GM12892 (cell line): Measurements from ENCODE around the gene SCG5.

Experiments used
- POLR2A ChIP-seq: IDR thresholded peaks from 2 replicates; pipeline ENCODE4 v1.6.1; 2011; ENCODE audit warnings: low read depth, low read length, control low read depth
- POLR2AphosphoS5 ChIP-seq: IDR thresholded peaks from 2 replicates; pipeline ENCODE4 v1.6.1; 2011; ENCODE audit warnings: low read depth, low read length, control low read depth
- TAF1 ChIP-seq: IDR thresholded peaks from 2 replicates; pipeline ENCODE4 v1.6.1; 2011; ENCODE audit warnings: low read depth, mild to moderate bottlenecking, control low read depth, low read length, borderline replicate concordance

DNA sequence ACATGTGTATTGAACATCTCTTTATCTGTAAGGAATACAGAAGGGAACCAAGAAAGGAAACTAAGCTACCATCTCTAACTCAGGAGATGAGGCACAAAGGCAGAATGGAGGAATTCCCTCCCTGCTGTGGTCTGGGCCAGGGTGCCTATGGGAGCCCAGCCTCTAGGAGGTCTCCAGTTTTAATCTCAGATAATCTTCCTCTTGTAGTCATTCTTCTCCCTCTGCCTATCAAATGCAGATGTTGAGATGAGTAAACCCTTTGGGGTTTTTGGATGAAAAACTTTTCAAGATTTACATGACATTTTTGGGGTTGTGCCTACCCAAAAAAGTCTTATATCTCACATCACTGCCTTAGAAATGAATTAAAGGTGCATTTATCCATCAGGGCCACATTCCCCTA lies 23.3 kb downstream of the SCG5 start:
- TF ChIP-seq POLR2A (no peak), POLR2AphosphoS5 (no peak), TAF1 (no peak)
